NCI-H526 (cell line): ENCODE measurements around the gene NDUFB6.
"Not testable (repeated sequence)": the region's sequence is repeated elsewhere in the genome, so short reads cannot be mapped to it uniquely, and the experiment has no call there.

Experiments
- DNase-seq, 2 experiments: peaks; one replicate each; lab custom pipeline; 2025; lab: John Stamatoyannopoulos, UW

Gene NDUFB6

GRCh38 chr9:32572900-32573523 lies at the start of gene NDUFB6:
Gene NDUFB6 (minus strand): TSS chr9:32573159. CDS start chr9:32573060, 99 bp downstream.
- peak; percentile 88 to 95 for DNase-seq

- no peak for DNase-seq
These were observed 45.3 kb upstream of the NDUFB6 start for GRCh38 chr9:32618261-32618660.

GRCh38 chr9:32606811-32607210 lies 33.9 kb upstream of the NDUFB6 start:
- DNase-seq: no peak

DNA sequence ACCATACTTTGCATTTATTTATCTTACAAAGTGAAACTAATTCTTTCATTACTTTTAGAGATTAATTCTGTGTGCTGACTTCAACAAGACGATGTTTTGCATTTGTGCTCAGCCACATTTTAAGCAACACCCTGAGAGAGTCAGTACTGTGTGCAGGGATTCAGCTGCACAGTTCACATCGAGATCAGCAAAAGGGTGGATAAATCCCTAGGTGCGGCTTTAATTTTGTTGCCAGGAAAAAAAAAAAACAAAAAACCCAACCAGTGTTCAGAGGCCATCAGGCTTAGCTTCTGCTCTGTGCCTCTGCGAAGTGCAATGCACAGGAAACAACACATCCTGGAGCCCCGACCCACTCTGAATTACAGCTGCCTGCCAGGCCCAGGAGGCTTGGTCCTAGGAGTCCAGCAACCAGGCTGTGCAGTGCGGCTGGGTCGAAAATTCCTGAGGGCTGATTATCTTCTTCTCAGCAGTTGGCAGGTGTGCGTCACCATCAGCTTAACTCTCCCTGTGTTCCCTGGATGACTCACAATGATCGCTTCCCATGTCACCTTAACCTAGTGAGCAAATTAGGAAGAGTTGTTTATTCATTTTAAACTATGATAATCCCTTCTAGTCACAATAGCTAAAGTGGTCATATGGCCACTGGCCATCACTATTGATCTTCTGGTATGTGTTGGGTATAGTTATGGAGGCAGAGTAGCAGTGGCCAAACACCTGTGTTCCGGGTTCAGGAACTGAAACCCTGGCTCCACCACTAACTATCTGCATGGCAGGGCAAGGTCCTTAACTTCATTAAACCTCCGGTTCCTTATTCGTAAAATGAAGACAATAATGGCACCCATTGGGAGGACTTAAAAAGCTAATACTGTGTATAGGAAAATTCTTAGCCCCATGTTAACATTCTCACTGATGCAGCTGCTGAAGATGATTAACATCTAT lies 31.2 kb upstream of the NDUFB6 start:
- no peak for DNase-seq

DNA sequence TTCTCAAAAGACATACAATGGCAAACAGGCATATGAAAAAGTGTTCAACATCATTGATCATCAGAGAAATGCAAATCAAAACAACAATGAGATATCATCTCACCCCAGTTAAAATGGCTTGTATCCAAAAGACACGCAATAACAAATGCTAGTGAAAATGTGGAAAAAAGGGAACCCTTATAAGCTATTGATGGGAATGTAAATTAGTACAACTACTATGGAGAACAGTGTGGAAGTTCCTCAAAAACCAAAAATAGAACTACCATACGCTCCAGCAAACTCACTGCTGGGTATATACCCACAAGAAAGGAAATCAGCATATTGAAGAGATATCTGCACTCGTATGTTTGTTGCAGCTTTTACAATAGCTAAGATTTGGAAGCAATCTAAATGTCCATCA lies 26.1 kb upstream of the NDUFB6 start:
- DNase-seq: not testable (repeated sequence)

GRCh38 chr9:32596936-32597335 lies 24.0 kb upstream of the NDUFB6 start:
- no peak for DNase-seq

GRCh38 chr9:32596096-32596865 lies 23.3 kb upstream of the NDUFB6 start:
- no peak for DNase-seq

DNA sequence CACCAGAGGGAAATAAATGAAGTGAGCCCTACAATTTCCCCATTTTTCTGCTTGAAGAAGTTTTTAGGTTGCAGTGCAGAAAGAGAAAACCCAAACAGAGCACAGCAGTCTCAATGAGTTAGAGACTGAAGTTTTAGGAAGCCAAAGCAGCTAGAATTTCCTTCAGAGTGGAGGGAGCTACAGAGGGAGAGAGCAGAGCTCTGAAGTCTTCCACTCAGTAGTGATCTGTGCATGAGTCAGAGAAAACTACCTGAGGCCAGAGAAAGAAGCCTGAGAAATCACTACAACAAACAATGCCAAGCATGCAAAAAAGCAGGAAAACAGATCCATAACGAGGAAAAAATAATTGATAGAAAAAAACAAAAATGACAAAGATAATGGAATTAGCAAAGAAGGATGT lies 17.9 kb upstream of the NDUFB6 start:
- no peak for DNase-seq

DNA sequence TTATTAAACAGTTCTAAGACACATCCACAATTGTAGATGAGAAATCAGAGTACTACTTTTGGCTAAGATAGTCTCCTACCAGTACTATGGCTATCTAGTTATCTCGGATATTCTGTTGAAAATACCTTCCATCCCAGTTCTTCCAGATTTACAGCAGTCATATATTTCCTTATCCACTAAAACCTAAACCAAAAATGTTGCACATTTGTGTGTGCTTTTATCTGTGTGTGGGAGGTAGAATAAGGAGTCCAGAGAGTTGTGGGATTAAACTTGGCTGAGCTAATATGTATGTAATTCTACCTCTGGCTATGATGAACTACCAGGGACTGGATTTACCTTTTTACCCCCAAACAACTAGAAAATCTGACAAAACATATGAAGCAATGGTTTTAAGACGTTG lies 17.5 kb upstream of the NDUFB6 start:
- DNase-seq: no peak

- peak; percentile 33 to 69 for DNase-seq
These were observed 16.2 kb upstream of the NDUFB6 start for GRCh38 chr9:32589083-32589723.

GRCh38 chr9:32587901-32588300 lies 14.9 kb upstream of the NDUFB6 start:
- DNase-seq: no peak

- DNase-seq: no peak
These were observed 11.8 kb upstream of the NDUFB6 start for GRCh38 chr9:32584784-32585183.

DNA sequence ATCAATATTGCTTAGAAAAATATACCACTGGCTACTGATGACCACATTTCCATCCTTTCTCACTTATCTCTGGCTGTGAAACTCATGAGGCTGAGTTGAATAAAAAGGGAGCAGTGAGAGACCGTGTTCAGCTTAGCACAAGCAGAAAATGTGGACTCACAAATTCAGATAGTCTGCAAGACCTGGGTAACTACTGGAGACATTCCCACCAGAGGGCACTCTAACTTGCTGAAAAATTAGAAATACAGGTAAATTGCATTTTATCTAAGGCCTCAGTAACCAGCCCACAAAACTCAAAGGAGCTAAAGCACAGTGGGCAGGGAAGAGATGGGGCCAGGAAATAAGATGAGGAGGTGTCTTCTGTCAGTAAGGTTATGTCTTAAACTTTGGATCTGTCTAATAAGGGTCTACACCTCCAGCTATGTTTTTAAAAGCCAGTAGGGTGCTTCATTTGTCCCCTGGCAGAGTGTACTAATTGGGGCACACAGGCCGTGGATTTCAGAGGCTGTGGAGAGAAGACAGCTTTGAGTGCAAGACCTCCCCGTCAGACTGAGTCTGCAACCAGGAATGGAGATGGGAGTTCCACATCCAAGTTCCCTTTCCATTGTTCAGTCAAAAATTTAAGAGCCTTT lies 8.7 kb upstream of the NDUFB6 start:
- DNase-seq: peak; percentile 30 to 85

- no peak for DNase-seq
These were observed 7.8 kb upstream of the NDUFB6 start for GRCh38 chr9:32580631-32581300.

DNA sequence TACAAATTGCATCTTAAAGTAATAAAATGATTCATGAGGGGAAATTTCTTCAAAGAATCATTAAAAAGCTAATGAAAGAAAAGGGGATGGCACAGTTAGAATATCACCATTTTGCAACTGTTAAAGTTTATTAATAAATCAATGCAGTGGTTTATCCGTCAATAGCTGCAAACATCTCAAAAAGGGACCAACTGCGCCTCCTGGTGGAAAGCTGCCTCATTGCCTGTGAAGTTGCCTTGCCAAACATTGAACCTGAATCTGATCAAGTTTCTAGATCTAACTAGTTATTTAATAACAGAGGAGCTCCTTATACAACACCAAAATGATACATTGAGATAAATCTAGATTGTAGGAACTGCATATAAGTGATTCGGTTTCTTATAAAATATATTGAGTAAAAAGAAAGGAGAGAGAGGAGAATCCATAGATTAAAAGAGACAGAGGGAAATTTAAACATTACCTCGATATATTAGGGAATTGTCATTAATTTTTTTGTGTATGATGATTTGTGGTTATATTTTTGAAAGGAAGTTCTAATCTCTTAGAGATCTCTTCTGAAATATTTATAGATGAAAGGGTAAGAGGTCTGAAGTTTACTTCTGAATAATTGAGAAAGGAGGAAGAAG lies 6.9 kb upstream of the NDUFB6 start:
- peak in 1 of 2 experiments; percentile 71 for DNase-seq

DNA sequence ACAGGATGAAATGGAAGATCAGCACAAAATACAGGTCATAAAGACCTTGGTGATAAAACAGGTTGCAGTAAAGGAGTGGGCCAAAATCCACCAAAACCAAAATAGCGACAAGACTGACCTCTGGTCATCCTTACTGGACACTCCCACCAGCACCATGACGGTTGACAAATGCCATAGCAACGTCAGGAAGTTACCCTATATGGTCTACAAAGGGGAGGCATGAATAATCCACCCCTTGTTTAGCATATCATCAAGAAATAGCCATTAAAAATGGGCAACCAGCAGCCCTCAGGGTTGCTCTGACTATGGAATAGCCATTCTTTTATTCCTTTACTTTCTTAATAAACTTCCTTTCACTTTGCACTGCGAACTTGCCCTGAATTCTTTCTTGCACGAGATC lies 6.0 kb upstream of the NDUFB6 start:
- DNase-seq: no peak

DNA sequence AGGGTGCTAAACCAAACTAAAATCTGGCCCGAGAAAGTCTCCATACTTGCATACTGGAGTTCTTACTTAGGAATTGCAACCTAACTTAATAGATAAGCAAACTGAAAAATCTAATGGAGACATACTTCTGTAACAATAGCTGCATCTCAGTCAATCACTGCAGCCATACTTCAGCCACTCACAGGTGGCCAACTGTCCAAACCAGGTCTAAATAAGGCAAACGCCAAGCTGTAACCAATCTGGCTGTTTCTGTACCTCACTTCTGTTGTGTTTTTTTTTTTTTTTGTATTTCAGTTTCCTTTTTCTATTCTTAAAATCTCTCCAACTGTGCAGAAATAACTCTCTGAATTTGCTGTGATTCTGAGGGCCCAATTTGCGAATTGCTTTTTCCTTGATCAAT lies 4.4 kb upstream of the NDUFB6 start:
- no peak for DNase-seq

- no peak for DNase-seq
These were observed 1.9 kb upstream of the NDUFB6 start for GRCh38 chr9:32574858-32575257.

DNA sequence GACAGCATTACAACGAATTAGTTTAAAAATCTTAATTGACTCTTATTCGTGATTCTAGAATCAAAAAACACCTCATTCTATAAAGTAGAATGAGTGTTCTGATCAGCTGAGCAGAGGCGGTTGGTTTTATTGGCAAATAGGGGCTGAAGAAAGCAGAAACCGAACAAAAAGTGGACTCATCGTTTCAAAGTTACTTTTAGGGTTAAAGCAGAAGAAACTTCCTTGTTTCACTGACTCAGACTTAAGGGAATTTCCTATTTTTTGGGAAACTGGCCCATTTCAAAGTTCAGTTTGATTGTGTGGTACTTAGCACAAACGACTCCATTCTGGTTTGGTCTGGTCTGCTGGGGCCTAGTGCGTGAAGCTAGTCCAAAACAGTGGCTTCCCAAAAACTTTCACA lies 862 bp upstream of the NDUFB6 start:
- no peak for DNase-seq
